SK-N-SH (cell line): ENCODE measurements around the gene PELI2. TPM values are rescaled to one million over a fixed set of nuclear protein-coding genes. Genes with fewer than 3 reads are reported as not detected.

Experiments
- CTCF ChIA-PET: fragments of 300-600, 350-600 bp; formaldehyde crosslinking; extraction: SDS; loops from one replicate; lab custom pipeline; 2021; lab: Yijun Ruan, JAX
- POLR2A ChIA-PET: fragments of 350-600 bp; sonication (Branson Sonifier 250); formaldehyde crosslinking; extraction: SDS; loops from one replicate; lab custom pipeline; 2020; ENCODE audit warnings: antibody characterized with exemption, inconsistent platforms; lab: Yijun Ruan, JAX
- DNase-seq: peaks from one replicate; pipeline ENCODE4 v3.0.0; 2012
- H2AFZ ChIP-seq: fragments of 200-600 bp; sonication (generic); 2 replicates; pipeline ENCODE4 v1.8.1; 2016; ENCODE audit warnings: antibody characterized with exemption, mild to moderate bottlenecking, low read depth
- H3F3A ChIP-seq: fragments of 200-600 bp; sonication (generic); replicated peaks from 2 replicates; pipeline ENCODE3; 2016; ENCODE audit warnings: antibody characterized with exemption, mild to moderate bottlenecking; ENCODE audit not compliant: insufficient read depth
- H3K27ac ChIP-seq, 2 experiments: fragments of 200-500 bp in 1 of 2; fragments of 200-600 bp in 1 of 2; sonication (Bioruptor generic) in 1 of 2; sonication (generic), shearing (Covaris generic) in 1 of 2; 2 replicates each; pipeline versions ENCODE4 v1.5.1 to v1.6.1; 2014 to 2016; ENCODE audit warnings: low read depth in 2 of 2, inconsistent platforms in 1 of 2, low read length in 1 of 2, mild to moderate bottlenecking in 1 of 2, mixed read lengths in 1 of 2
- H3K27me3 ChIP-seq: fragments of 200-600 bp; sonication (generic), shearing (Covaris generic); 2 replicates; pipeline ENCODE4 v1.6.1; 2016; ENCODE audit warnings: mixed run types; ENCODE audit not compliant: insufficient read depth
- H3K36me3 ChIP-seq, 2 experiments: fragments of 200-500 bp in 1 of 2; fragments of 200-600 bp in 1 of 2; sonication (Bioruptor generic) in 1 of 2; sonication (generic) in 1 of 2; replicated peaks in 1 of 2; 2 replicates each; pipeline versions ENCODE3 to v1.5.1; 2014 to 2016; ENCODE audit warnings: low read length in 1 of 2, mild to moderate bottlenecking in 1 of 2; ENCODE audit not compliant: insufficient read depth in 2 of 2, control insufficient read depth in 1 of 2
- H3K4me1 ChIP-seq, 2 experiments: fragments of 200-500 bp in 1 of 2; fragments of 200-600 bp in 1 of 2; sonication (Bioruptor generic) in 1 of 2; sonication (generic), shearing (Covaris generic) in 1 of 2; 2 replicates each; pipeline versions ENCODE4 v1.5.1 to v1.6.1; 2014 to 2016; ENCODE audit warnings: low read depth in 1 of 2, low read length in 1 of 2, mixed run types in 1 of 2; ENCODE audit not compliant: insufficient read depth in 2 of 2, control insufficient read depth in 1 of 2
- H3K4me2 ChIP-seq: fragments of 200-600 bp; sonication (generic), shearing (Covaris generic); 2 replicates; pipeline ENCODE4 v1.6.1; 2017; ENCODE audit warnings: mixed run types
- H3K4me3 ChIP-seq, 2 experiments: fragments of 200-500 bp in 1 of 2; fragments of 200-600 bp in 1 of 2; sonication (Bioruptor generic) in 1 of 2; sonication (generic), shearing (Covaris generic) in 1 of 2; 2 replicates each; pipeline versions ENCODE4 v1.5.1 to v1.8.1; 2014 to 2016; ENCODE audit warnings: low read depth in 2 of 2, inconsistent platforms in 1 of 2, low read length in 1 of 2, mild to moderate bottlenecking in 1 of 2, mixed read lengths in 1 of 2, moderate library complexity in 1 of 2
- H3K79me2 ChIP-seq: fragments of 200-600 bp; sonication (generic); 2 replicates; pipeline ENCODE4 v1.8.1; 2017; ENCODE audit warnings: mild to moderate bottlenecking; ENCODE audit not compliant: insufficient read depth
- H3K9ac ChIP-seq: fragments of 200-600 bp; sonication (generic); 2 replicates; pipeline ENCODE4 v1.6.1; 2017; ENCODE audit warnings: mixed run types
- H3K9me2 ChIP-seq: fragments of 200-600 bp; sonication (generic); 2 replicates; pipeline ENCODE4 v1.6.1; 2017; ENCODE audit warnings: mixed run types
- H3K9me3 ChIP-seq: fragments of 200-600 bp; sonication (generic); 2 replicates; pipeline ENCODE4 v1.6.1; 2017; ENCODE audit warnings: mixed run types, mild to moderate bottlenecking, moderate library complexity
- H4K20me1 ChIP-seq: fragments of 200-600 bp; sonication (generic); 2 replicates; pipeline ENCODE4 v1.6.1; 2017; ENCODE audit warnings: mild to moderate bottlenecking, mixed run types; ENCODE audit not compliant: insufficient read depth
- CTCF ChIP-seq: fragments of 200-600 bp; sonication (generic); IDR thresholded peaks from 2 replicates; pipeline ENCODE4 v1.6.1; 2017; ENCODE audit warnings: antibody characterized with exemption, mild to moderate bottlenecking, moderate library complexity
- ELF1 ChIP-seq: IDR thresholded peaks from 2 replicates; pipeline ENCODE4 v1.4.0; 2012
- FOXJ3 ChIP-seq: sonication (generic); formaldehyde crosslinking; IDR thresholded peaks from 2 replicates; pipeline ENCODE4 v1.5.1; 2020; ENCODE audit warnings: mild to moderate bottlenecking, missing genetic modification reagents
- GATA2 ChIP-seq: sonication (generic); formaldehyde crosslinking; IDR thresholded peaks from 2 replicates; pipeline ENCODE4 v1.5.0; 2020; ENCODE audit warnings: mild to moderate bottlenecking, missing genetic modification reagents
- MEF2A ChIP-seq: IDR thresholded peaks from 2 replicates; pipeline ENCODE4 v1.4.0; 2012; ENCODE audit warnings: low read depth, borderline replicate concordance
- NFIC ChIP-seq: IDR thresholded peaks from 2 replicates; pipeline ENCODE4 v1.4.0; 2012; ENCODE audit warnings: borderline replicate concordance
- POLR2AphosphoS5 ChIP-seq: IDR thresholded peaks from 2 replicates; pipeline ENCODE4 v1.6.1; 2012; ENCODE audit warnings: low read depth, low read length
- RAD21 ChIP-seq: IDR thresholded peaks from 2 replicates; pipeline ENCODE4 v1.6.1; 2012; ENCODE audit warnings: mild to moderate bottlenecking, low read length
- RCOR1 ChIP-seq: fragments of 150-350 bp; IDR thresholded peaks from 2 replicates; pipeline ENCODE4 v1.6.1; 2017; ENCODE audit warnings: antibody characterized with exemption, low read length
- RFX5 ChIP-seq: IDR thresholded peaks from 2 replicates; pipeline ENCODE4 v1.6.1; 2012; ENCODE audit warnings: mild to moderate bottlenecking, improper control_type of control experiment, low read length
- RXRA ChIP-seq: IDR thresholded peaks from 2 replicates; pipeline ENCODE4 v1.4.0; 2012; ENCODE audit warnings: low read depth, mild to moderate bottlenecking, borderline replicate concordance
- TCF12 ChIP-seq: IDR thresholded peaks from 2 replicates; pipeline ENCODE4 v1.4.0; 2012
- TEAD4 ChIP-seq: IDR thresholded peaks from 2 replicates; pipeline ENCODE4 v1.4.0; 2012; ENCODE audit warnings: mild to moderate bottlenecking, borderline replicate concordance; ENCODE audit not compliant: insufficient read depth
- YY1 ChIP-seq: IDR thresholded peaks from 2 replicates; pipeline ENCODE4 v1.4.0; 2012; ENCODE audit warnings: low read depth, mild to moderate bottlenecking
- ZBTB33 ChIP-seq: IDR thresholded peaks from 2 replicates; pipeline ENCODE4 v1.4.0; 2012; ENCODE audit warnings: low read depth, borderline replicate concordance
- WGBS: methylation state at CpG from one replicate; pipeline ENCODE4 v1.1.6; 2017; ENCODE audit warnings: low lambda C conversion rate; 5-methylcytosine and 5-hydroxymethylcytosine counted together
- polyA plus RNA-seq, 3 experiments: library from polyadenylated mRNA; depleted of rRNA; stranded (reverse); fragments of >200 nt; gene quantifications; 2 replicates each; pipeline ENCODE4 v1.2.3, GENCODE V29; 2012
- TF ChIP-seq, protein P1 (sequence below): IDR thresholded peaks from 2 replicates; pipeline ENCODE4 v1.4.0; 2012; ENCODE audit warnings: low read depth, borderline replicate concordance
- TF ChIP-seq, protein P2 (sequence below): fragments of 150-350 bp; IDR thresholded peaks from 2 replicates; pipeline ENCODE4 v1.6.1; 2017; ENCODE audit warnings: antibody characterized with exemption, low read length, low read depth, borderline replicate concordance
- TF ChIP-seq, protein P3 (sequence below): IDR thresholded peaks from 2 replicates; pipeline ENCODE4 v1.6.1; 2012; ENCODE audit warnings: mild to moderate bottlenecking, low read depth, low read length, moderate library complexity

The PELI2 gene
- polyA plus RNA-seq, 1 of the 3 experiments (the other 2 are of a cell fraction) = not detected

- TF ChIP-seq, protein P1, sequence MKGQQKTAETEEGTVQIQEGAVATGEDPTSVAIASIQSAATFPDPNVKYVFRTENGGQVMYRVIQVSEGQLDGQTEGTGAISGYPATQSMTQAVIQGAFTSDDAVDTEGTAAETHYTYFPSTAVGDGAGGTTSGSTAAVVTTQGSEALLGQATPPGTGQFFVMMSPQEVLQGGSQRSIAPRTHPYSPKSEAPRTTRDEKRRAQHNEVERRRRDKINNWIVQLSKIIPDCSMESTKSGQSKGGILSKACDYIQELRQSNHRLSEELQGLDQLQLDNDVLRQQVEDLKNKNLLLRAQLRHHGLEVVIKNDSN = no peak
- no peak for TF ChIP-seq MEF2A
- TF ChIP-seq ELF1 = no peak
- no peak for TF ChIP-seq YY1
- no peak for TF ChIP-seq FOXJ3 (CRISPR knock-in tag)
- TF ChIP-seq RAD21 = no peak
- no peak for TF ChIP-seq POLR2AphosphoS5
- no peak for TF ChIP-seq RFX5
- TF ChIP-seq TCF12 = no peak
These were observed 62.7 kb downstream of the PELI2 start (continued) for GRCh38 chr14:56180754-56181542.

- Histone ChIP-seq H3K4me2 (no peak overlapping the region), H4K20me1 (no peaks in the 10 kb centered on the region), H3K9ac (no peak overlapping the region), H3K36me3 (no peaks in the 10 kb centered on the region), H3F3A (no peaks in the 10 kb centered on the region), H2AFZ (no peak overlapping the region), H3K4me1 (no peaks in the 10 kb centered on the region), H3K79me2 (no peaks in the 10 kb centered on the region), H3K27ac (no peak overlapping the region), H3K27me3 (peaks cover 13% of the 10 kb centered on the region; the same call in 1 of the 2 replicates), H3K4me3 (no peak overlapping the region), H3K9me2 (no peaks in the 10 kb centered on the region; the same call in 1 of the 2 replicates), H3K9me3 (no peaks in the 10 kb centered on the region)
- TF ChIP-seq RAD21 (no peak), GATA2 (CRISPR knock-in tag) (no peak), CTCF (no peak), TEAD4 (no peak), RXRA (no peak), NFIC (no peak), POLR2AphosphoS5 (no peak), TCF12 (no peak), RCOR1 (no peak), ZBTB33 (no peak), MEF2A (no peak)
- TF ChIP-seq, protein P2, sequence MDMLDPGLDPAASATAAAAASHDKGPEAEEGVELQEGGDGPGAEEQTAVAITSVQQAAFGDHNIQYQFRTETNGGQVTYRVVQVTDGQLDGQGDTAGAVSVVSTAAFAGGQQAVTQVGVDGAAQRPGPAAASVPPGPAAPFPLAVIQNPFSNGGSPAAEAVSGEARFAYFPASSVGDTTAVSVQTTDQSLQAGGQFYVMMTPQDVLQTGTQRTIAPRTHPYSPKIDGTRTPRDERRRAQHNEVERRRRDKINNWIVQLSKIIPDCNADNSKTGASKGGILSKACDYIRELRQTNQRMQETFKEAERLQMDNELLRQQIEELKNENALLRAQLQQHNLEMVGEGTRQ = no peak
- TF ChIP-seq, protein P3, sequence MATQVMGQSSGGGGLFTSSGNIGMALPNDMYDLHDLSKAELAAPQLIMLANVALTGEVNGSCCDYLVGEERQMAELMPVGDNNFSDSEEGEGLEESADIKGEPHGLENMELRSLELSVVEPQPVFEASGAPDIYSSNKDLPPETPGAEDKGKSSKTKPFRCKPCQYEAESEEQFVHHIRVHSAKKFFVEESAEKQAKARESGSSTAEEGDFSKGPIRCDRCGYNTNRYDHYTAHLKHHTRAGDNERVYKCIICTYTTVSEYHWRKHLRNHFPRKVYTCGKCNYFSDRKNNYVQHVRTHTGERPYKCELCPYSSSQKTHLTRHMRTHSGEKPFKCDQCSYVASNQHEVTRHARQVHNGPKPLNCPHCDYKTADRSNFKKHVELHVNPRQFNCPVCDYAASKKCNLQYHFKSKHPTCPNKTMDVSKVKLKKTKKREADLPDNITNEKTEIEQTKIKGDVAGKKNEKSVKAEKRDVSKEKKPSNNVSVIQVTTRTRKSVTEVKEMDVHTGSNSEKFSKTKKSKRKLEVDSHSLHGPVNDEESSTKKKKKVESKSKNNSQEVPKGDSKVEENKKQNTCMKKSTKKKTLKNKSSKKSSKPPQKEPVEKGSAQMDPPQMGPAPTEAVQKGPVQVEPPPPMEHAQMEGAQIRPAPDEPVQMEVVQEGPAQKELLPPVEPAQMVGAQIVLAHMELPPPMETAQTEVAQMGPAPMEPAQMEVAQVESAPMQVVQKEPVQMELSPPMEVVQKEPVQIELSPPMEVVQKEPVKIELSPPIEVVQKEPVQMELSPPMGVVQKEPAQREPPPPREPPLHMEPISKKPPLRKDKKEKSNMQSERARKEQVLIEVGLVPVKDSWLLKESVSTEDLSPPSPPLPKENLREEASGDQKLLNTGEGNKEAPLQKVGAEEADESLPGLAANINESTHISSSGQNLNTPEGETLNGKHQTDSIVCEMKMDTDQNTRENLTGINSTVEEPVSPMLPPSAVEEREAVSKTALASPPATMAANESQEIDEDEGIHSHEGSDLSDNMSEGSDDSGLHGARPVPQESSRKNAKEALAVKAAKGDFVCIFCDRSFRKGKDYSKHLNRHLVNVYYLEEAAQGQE = no peak
- TF ChIP-seq, protein P1 = no peak
- no peak for DNase-seq
- POLR2A ChIA-PET = no interaction called here
- CTCF ChIA-PET = no interaction called here
- WGBS = 3% methylated on average over 2 of the region's 2 CpGs
These were observed 63.5 kb downstream of the PELI2 start for GRCh38 chr14:56181681-56182085.
